Ramos (cell line): ENCODE measurements around the gene MOV10.

Experiments
- in situ Hi-C: fragments of 300-500 bp; cut with MboI; formaldehyde crosslinking; loops from one replicate; pipeline ENCODE4 v1.14.3; 2022; ENCODE audit warnings: low sequenced_read_pairs; ENCODE audit not compliant: unreplicated experiment

MOV10 gene

DNA sequence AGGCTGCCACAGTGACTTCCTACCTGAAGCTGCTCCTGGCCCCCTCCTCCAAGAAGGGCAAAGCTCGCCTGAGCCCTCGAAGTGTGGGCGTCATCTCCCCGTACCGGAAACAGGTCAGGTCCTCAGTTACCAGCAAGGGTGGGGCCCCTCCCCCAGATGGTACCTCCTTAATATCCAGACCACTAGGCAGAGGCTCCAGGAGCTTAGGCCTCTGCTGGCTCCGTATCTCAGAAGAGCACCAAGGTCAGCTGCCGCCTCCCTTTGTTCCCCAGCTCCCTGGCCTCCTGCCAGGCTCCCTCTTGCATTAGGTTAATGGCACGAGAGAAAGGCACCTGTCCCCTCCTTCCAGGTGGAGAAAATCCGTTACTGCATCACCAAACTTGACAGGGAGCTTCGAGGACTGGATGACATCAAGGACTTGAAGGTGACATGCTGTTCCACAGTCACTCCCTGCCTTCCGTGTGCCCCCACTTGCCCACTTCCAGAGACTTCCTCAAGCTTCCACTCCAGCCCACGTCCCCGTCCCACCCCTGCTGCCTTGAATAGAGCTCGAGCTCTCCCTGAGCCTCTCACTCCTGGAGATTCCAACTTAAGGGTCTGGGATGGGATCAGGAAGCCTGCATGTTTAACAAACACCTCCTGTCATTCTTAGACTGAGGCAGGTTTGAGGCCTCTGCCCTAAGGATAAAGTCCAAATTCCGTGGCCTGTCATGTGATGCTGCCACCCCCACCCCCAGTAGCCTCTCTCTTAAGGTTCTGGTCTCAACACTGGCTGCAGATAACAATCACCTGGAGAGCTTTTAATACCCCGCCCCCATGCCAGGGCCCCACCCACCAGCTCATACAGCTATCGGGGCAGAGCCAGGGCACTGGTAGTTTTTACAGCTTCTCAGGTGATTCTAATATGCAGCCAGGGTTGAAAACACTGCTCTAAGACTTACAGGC, 24.2 kb downstream of the MOV10 start:
- in situ Hi-C loops: no loop called here

DNA sequence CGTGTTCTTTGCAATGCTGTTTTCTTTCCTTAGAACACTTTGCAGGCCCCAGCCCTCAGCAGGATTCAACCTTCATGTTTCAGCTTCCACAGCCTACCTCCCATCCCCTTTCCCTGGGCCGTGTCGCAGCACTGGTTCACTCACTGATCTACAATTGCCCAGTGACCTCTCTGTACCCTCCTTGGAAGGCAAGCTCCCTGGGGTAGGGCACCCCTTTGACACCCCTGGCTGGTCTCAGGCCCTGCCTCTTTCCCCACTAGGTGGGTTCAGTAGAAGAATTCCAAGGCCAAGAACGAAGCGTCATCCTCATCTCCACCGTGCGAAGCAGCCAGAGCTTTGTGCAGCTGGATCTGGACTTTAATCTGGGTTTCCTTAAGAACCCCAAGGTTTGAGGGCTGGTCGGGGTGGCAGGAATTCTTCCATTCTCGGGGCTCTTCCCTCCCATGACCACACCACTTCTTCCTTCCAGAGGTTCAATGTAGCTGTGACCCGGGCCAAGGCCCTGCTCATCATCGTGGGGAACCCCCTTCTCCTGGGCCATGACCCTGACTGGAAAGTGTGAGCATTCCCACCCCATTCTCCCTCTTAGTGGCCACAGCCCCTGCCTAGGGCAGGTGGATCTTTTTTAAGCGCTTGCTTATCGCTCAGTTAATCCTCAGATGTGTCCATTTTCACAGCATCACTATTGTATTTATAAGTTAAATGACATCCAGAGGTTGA, 25.1 kb downstream of the MOV10 start:
- in situ Hi-C loops: no loop called here

DNA sequence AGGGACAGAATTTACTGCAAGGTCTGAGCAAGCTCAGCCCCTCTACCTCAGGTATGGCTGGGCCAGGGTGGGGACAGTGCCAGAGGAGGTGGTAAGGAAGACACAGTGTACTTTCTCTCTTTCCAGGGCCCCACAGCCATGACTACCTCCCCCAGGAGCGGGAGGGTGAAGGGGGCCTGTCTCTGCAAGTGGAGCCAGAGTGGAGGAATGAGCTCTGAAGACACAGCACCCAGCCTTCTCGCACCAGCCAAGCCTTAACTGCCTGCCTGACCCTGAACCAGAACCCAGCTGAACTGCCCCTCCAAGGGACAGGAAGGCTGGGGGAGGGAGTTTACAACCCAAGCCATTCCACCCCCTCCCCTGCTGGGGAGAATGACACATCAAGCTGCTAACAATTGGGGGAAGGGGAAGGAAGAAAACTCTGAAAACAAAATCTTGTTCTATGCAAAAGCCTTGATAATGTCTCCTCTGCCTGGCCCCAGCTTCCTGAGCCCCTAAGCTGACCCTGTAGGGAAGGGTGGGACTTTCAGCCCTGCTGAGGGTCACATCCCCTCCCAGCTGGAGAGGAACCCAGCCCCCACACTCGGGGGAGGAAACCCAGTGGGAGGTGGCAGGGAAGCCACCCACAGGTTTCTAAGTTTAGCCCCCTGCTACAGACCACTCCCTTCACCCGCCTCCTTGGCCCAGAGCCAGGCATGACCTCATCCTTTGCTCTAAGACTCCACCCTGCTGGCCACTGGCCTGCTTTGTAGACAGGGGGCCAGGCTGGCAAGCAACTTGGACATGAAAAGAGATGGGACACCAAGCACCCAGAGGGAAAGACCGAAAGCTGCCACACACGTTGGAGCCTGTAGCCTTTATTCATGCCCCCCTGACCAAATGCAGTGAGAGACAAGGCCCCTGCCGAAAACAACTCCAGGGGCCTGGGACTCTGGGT, 26.1 kb downstream of the MOV10 start:
- in situ Hi-C loops: no loop called here

DNA sequence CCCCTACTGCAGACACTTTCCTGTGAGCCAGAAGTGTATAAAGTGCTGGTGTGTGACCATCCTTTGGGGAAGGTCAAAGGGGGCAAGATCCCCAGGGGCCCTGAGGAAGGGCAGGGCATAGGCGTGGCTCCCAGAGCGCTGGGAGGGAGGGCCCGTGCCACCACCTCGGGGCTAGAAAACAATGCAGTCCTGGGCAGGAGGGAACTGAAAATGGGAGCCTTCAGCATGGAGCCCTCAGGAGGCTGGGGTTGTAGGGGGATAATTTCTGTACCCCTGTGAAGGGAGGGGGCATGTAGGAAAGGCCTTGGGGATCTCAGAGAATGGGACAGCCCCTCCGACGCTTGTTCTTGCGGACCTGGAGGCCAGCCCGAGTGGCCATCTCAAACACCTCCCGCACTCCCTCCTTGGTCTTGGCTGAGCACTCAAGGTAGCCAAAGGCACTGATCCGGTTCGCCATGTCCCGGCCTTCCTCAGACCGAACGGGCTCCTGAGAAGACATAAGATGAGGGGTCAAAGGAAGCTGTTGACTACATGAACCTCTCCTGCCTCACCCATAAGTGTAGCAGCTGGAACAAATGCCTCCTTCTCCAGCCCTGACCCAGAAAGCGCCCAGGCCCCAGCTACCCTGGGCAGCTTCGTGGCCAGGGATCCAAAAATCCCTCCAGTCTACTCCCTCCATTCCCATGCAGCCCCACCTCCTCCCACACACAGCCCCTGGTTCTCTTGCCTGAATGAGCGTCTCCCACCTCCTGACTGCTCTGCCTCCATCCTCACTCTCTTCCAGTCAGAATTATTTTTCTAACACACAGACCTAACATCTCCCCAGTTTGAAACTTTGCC, 27.0 kb downstream of the MOV10 start:
- in situ Hi-C loops: no loop called here

DNA sequence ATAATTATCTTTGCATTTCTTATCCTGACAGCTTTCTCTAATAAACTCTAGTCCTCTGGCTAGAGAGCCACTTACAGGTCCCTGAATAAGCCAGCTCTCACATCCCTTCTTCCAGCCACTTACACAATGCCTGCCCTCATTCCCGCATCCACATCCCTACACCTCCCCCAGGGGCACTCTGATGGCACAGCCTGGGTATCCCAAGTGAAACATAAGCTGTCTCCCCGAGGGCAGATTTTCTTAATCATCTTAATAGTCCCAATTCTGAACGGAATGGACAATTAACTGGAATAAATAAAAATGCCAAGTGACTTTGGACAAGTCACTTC, 27.6 kb downstream of the MOV10 start:
- in situ Hi-C loops: no loop called here

DNA sequence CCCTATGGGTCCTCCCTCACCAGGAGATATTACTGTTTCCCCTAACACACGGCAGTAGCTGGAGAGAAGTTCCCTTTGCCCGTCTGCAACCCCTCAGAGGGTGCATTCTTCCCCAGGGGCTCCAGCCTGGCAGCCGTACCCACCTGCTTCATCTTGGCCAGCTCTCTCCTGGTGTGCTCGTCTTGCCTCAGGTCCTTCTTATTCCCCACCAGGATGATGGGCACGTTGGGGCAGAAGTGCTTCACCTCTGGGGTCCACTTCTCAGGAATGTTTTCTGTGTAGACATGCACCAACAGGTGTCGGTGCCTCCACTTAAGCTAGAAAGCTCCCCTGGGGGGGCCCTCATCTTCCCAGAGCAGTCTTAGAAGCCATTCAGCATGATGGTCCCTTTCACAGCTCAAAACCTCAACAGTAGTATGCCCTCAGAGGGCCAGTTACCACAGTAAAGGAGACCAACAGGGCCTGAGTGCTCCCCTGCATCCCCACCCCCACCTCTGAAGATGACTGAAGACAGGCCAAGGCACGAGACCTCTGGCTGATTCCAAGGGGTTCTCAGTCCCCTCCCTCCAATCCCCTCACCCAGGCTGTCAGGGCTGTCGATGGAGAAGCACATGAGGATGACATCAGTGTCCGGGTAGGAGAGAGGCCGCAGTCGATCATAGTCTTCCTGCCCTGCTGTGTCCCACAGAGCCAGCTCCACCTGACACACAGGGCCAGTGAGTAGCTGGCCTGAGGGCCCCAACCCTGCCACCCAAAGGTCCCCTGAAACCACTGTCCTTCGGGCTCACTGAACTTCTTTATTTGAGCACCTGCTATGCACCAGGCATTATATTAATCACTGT, 28.2 kb downstream of the MOV10 start:
- in situ Hi-C loops: no loop called here

DNA sequence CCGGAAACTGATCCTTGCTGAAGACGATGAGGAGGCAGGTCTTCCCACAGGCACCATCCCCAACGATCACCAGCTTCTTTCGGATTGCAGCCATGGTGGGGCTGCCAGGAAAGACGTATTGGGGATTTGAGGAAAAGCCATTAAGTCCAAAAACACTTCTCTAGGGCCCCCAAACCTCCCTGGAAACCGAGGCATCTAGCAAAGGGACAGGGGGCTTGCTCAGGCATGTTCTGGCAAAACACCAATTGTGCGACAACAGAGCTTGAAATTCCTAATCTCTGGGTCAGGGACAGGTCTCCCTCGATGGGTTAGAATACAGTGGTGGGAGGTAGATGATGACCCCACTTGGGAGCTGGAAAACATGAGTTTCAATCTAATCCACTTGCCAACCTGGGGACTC, 29.2 kb downstream of the MOV10 start:
- in situ Hi-C loops: no loop called here

DNA sequence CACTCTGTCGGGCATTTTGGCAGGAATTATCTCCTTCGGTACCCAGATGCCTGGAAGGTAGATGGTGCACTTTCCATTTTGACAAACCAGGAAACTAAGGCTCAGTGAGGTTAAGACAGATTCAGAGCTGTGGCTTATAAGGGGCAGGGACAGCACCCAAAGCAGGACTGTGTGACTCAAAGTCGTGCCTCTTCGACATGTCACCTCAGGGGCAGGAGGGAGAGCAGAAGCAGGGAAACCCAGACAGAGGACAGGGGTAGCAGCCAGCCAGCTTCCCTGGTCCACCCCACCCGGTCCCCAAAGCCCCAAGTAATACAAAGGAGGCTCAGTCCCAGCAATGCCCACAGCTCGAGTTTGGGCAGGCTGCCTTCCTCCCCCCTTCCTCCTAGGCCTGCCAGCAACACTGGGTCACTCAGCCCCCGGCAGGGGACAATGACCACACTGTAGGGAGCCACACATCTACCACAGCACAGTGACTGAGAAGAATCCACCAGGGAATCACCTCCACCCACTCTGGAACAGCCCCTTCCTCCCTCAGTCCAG, 30.0 kb downstream of the MOV10 start:
- in situ Hi-C loops: no loop called here

DNA sequence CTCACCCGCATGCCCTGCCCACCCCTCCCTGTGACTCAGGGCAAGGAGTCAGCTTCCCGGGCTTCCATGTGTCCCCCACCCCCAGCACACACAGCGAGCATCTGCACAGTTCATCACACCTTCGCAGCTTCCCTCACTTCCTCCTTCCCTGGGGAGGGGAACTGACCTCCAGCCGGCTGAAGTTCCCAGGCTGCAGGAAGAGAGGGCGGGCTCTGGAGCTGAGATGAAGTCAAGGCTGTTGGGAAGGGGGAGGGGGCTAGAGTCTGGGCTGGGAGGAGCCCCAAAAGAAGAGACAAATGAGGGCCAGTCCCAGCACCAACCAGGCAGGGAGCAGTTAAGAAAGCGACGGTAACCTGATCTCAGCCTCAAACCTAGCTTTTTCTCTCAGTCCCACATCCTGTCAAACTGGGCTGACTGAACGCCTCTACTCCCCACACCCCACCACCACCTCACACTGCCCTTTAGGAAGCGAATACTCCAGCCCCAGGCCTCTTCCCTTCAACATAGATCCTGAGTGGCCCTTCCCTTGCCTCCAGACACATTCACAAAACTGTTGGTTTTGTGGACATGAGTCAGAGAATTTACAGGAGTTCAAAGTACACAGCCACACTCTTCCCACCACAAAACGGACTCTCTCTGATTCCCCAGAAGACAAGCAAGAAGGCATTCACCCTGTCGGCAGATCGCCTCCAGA, 30.6 kb downstream of the MOV10 start:
- in situ Hi-C loops: loop anchor here (5.0 kb wide), 1 partner anchor 313 kb away; no protein-coding TSS in a partner anchor

DNA sequence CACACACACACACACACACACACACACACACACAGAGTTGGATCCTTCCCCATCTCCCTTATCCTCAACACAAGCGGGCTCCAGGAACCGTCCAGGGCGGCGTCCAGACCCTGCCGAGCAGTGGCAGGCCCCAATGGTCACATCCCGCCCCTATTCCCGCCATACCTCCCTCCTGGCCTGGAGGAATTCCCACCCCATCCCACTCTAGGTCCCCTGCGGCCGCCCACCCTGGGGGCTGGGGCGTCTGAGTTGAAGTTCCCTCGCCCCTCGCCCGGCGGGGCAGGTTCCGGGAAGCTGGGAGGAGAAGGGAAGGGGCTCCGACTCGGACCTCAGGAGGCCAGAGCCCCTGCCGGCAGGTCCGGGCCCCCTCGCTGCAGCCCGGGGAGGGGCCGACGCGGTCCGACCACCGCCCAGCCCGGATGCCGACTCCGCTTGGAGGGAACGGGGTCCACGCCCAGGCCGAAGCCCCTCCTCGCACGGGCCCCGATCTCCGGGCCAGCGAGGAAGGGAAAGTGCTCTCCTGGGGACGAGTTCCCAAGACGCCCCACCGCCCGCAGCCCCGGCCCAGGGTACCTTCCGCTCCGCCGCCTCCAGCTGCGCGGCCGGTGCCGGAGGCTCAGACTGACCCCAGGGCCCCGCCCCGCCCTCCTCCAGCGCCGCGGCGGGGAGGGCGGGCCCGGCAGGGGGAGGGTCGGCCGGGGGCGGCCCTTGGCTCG, 32.2 kb downstream of the MOV10 start, which contains the start of gene RHOC:
TSS of gene RHOC (minus strand) at position 623 of the 716 bp plus-strand sequence. CDS start 3,328 bp downstream, outside the sequence.
- in situ Hi-C loops: loop anchor here (5.0 kb wide), 1 partner anchor 314 kb away; no protein-coding TSS in a partner anchor

DNA sequence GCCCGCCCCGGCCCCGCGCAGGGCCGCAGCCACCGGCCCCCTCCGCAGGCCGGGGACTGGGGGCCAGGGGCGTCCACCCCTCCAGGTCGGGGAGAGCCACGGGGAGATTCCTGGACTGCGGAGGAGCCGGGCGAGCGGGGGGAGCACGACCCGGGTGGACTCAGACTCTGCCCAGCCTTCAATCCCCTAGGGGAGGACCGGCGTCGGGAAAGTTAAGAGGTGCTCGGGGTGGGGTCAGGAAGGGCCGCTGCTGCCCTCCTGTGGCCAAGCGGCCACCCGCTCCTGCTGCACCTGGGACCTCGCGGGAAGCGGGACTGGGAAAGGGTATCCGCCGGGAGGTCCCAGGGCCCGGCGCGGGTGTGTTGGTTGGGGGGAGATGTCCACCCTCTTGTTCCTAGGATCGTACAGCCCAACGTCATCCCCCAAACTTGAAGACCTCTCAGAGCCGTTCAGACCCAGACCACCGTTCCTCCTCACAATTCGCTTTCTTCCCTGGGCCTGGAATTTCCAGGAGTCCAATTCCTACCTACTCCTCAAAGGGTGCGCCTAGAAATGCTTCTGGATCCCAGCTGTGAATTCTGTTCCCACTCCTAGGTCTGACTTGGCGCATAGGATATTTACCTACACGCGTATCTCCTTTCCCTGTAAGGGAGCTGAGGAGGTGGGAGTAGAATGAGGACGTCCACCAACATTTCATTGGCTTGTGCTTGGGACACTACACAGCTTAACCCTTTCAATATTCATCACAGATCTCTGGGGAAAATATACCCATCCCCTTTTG, 33.0 kb downstream of the MOV10 start:
- in situ Hi-C loops: loop anchor here (5.0 kb wide), 1 partner anchor 315 kb away; no protein-coding TSS in a partner anchor

DNA sequence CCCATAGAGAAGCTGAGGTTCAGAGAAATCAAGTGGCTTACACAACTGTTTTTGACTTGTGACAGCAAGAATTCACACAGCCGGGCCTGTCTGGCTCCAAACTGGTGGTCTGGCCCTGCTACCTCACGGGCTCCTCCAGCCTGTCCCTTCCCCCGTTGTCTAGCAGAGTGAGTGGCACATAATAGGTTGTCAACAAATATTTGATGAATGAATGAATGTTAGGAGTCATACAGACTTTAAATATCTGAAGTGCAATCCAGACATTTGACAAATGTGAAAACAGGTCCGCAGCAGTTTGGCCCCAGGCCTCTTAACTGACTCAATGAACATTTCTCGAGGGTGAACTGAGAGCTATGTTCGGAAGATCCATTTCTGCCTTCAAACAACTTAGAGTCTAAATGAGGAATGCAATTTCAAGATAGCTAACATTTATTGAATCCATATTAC, 33.6 kb downstream of the MOV10 start:
- in situ Hi-C loops: loop anchor here (5.0 kb wide), 1 partner anchor 316 kb away; no protein-coding TSS in a partner anchor

DNA sequence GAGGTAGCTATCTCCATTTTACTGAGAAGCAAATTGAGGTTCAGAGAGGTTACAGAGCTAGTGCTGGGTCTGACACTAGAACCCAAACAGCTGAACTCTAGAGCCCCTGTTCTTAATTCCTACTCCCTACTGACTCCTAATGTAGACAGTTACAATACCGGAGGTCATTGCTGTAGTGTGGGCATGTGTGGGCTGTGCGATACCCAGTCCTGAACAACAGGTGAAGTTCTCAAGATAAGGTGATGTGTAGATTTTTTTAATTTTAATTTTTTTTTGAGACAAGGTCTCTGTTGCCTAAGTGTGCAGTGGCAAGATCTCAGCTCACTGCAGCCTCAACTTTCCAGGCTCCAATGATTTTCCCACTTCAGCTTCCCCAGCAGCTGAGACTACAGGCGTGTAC, 34.0 kb downstream of the MOV10 start:
- in situ Hi-C loops: loop anchor here (5.0 kb wide), 1 partner anchor 316 kb away; no protein-coding TSS in a partner anchor

DNA sequence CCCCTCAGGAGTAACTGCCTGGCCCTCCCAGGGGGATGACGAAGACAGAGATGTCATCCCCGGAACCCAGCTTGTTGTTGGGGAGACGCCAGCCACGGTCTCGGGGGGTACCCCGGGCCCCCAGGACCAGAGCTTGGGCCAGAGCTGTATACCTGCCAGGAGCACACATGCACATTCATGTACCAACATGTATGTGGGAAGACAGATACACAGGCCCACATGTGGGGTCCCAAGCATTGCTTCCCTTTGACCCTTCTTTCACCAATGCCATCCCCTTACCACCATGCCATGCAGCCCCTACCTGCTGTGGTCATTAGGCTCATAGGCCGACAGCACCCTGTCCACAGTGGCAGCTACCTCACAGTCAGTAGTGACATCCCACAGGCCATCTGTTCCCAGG, 35.7 kb downstream of the MOV10 start:
- in situ Hi-C loops: loop anchor here (10.0 kb wide), 1 partner anchor 325 kb away; no protein-coding TSS in a partner anchor

DNA sequence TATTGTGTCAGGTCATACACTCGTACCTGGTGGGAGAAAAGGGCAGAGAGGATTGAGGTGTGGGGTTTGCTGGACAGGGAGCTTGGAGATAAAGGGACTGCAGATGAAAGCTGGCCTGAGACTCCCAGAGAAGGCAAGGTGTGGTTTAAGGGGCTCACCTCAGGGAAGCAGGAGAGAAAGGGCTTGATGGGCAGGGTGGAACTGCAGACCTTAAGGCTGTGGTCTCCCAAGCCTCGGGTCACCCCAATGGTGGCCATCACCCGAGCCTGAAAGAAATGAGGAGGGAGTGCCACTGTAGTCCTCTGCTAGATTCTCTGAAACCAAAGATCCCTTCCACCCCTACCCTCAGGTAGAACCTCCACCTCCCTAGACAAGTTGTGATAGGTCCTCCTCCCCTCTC, 36.1 kb downstream of the MOV10 start:
- in situ Hi-C loops: loop anchor here (10.0 kb wide), 1 partner anchor 324 kb away; no protein-coding TSS in a partner anchor

DNA sequence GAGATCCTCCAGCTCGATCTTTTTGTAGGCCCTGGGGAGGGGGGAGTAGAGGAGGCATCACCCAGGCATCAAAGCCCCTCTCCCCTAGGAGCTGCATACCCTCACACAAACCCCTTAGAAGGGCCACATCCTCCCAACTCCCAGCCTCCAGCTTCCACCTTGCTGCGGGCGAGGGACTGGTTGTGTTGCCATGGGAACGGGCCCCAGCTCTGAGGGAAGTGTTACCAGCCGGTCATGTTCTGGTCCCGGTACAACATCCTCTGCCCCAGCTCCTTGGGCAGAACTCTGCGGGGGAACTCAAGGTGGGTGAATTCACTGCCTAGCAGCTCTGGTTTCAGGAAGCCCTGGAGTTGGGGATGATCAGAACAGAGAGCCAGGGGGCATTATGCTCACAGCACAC, 36.6 kb downstream of the MOV10 start:
- in situ Hi-C loops: loop anchor here (10.0 kb wide), 1 partner anchor 324 kb away; no protein-coding TSS in a partner anchor
